Heart right ventricle (tissue), 16 donors: ENCODE measurements around the gene MYLK3. TPM values are rescaled to one million over a fixed set of nuclear protein-coding genes. Genes with fewer than 3 reads are reported as not detected.
"Not testable (repeated sequence)": the region's sequence is repeated elsewhere in the genome, so short reads cannot be mapped to it uniquely, and the experiment has no call there.

Source experiments
- ATAC-seq, 8 donors: fragments of 200-7000 bp; cut with Tn5 transposase; one replicate each; pipeline ENCODE4 v1.9.1; 2020; ENCODE audit warnings: mild to moderate bottlenecking in 8 of 8, moderate library complexity in 8 of 8, moderate number of reproducible peaks in 1 of 8
- DNase-seq, 2 donors: peaks; one replicate each; pipeline ENCODE4 v3.0.0-alpha.2; 2020
- H3K27ac ChIP-seq, 10 donors: fragments of 200-600 bp; sonication (generic) in 2 of 10; one replicate each; pipeline versions ENCODE4 v1.5.0 to v1.8.0; 2020 to 2022; ENCODE audit warnings: mild to moderate bottlenecking in 3 of 10
- H3K27me3 ChIP-seq, 7 donors: fragments of 200-600 bp; one replicate each; pipeline ENCODE4 v1.8.0; 2021 to 2022; ENCODE audit warnings: mild to moderate bottlenecking in 2 of 7
- H3K36me3 ChIP-seq, 9 donors: fragments of 200-600 bp; sonication (generic) in 1 of 9; one replicate each; pipeline versions ENCODE4 v1.5.0 to v1.8.0; 2020 to 2022; ENCODE audit warnings: mild to moderate bottlenecking in 2 of 9
- H3K4me1 ChIP-seq, 9 donors: fragments of 200-600 bp; sonication (generic) in 1 of 9; one replicate each; pipeline versions ENCODE4 v1.5.0 to v1.8.0; 2020 to 2022; ENCODE audit warnings: mild to moderate bottlenecking in 4 of 9
- H3K4me3 ChIP-seq, 10 donors: fragments of 200-600 bp; sonication (generic) in 2 of 10; one replicate each; pipeline versions ENCODE4 v1.5.0 to v1.8.0; 2020 to 2022; ENCODE audit warnings: mild to moderate bottlenecking in 7 of 10, moderate library complexity in 2 of 10
- H3K9me3 ChIP-seq, 11 donors: fragments of 200-600 bp in 10 of 11; sonication (generic) in 2 of 11; one replicate each; pipeline versions ENCODE4 v1.5.0 to v1.8.0; 2013 to 2022; ENCODE audit warnings: mild to moderate bottlenecking in 2 of 11, control low read depth in 1 of 11, moderate library complexity in 1 of 11
- WGBS, 2 donors: extraction: QIAGEN DNeasy Blood & Tissue Kit; methylation state at CpG; one replicate each; pipeline ENCODE4 v1.1.7; 2013; ENCODE audit warnings: inconsistent platforms in 1 of 2; 5-methylcytosine and 5-hydroxymethylcytosine counted together
- intact Hi-C, 10 donors: fragments of 100-400 bp; cut with DNase I; formaldehyde crosslinking; loops; one replicate each; pipeline versions ENCODE4 v1.11.1 to v1.14.2; 2022
- polyA plus RNA-seq, 2 donors: library from polyadenylated mRNA; stranded (reverse); fragments of 200-250 nt; gene quantifications; one replicate each; pipeline ENCODE4 v1.2.3, GENCODE V29; 2013
- total RNA-seq, 10 donors: library from RNA; stranded (reverse); fragmentation: NEBNext Ultra II Directional in 3 of 10; extraction: Animal tissue kit (Norgen Biotek cat#: 25700) in 3 of 10; gene quantifications; one replicate each; pipeline versions ENCODE4 v1.2.1 to v1.2.4, GENCODE V29; 2021 to 2023
- TF ChIP-seq, protein P1 (sequence below), 9 donors: fragments of 200-600 bp; sonication (generic) in 2 of 9; IDR thresholded peaks; one replicate each; pipeline versions ENCODE4 v1.5.0 to v1.8.0; 2021 to 2022; ENCODE audit warnings: antibody characterized with exemption in 9 of 9, mild to moderate bottlenecking in 5 of 9, moderate library complexity in 1 of 9
- donor health status: Arrhythmogenic right ventricular cardiomyopathy.
- donor health status: ischemic (EF 13 %, LVEDD 7.1; RV severe dilation, severe dysfunction).
- donor health status: healthy with polysubstance abuse.
- donor health status: DM: no; HTN: yes; CAD: no.
- donor health status: DM: no; HTN: no; CAD: no.
- donor health status: ischemic (EF 25% LVEDD 6.9; RV normal size, moderate dysfunction).
- donor health status: ischemic (EF 25% LVEDD 5.7; RV mildly dilated, moderate dysfunction).
- donor health status: healthy.
- donor health status: DM: yes; HTN: yes; CAD: no.
- donor health status: Ischemic cardiomyopathy.
- donor health status: ischemic (EF 35%, LVEDD 5.7; RV mildly dilated, moderate dysfunction).
- donor health status: nonischemic (EF 11% LVEDD 7.7; RV severe dilation, severe dysfunction).
- donor health status: DM: yes; HTN: yes; CAD: no.
- donor health status: PGD.
- donor health status: ischemic (EF 29% LVEDD 5.4; RV normal size, mild dysfunction).
- donor health status: nonischemic (EF 23%, LVEDD 6.1; RV moderate dilation, normal function).

The MYLK3 gene
- total and polyA plus RNA-seq, 12 donors = 63.5 to 458 (median 256) TPM

DNA sequence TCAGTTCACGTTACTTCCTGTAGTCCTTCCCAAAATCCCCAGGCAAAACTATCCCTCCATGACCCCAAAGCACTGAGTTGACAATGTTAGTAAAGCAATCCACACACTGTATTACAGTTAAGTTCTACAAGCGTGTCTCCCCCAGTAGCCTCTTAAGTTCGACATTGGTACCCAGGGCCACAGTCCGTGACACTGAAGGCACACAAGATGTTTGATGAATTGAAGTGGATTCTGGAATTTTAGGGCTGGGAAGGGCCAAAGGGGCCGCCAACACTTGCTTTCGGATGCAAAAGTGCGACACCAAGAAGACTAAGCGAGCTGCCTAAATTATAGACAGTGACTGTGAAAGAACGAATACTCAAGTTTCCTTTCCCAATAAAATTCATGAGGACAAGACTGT, 60.7 kb downstream of the MYLK3 start:
- Histone ChIP-seq H3K27ac (peak overlapping the region in 2 of 10 donors; percentile 69 to 92), H3K4me3 (peak overlapping the region in 8 of 10 donors; percentile 70 to 94 (median 84)), H3K36me3 (peaks cover 0 to 10% (median 0%) of the 10 kb centered on the region in 9 donors), H3K9me3 (no peaks in the 10 kb centered on the region), H3K4me1 (peaks cover 9 to 66% (median 57%) of the 10 kb centered on the region in 9 donors), H3K27me3 (no peaks in the 10 kb centered on the region)
- ATAC-seq (no peak), DNase-seq (no peak)
- intact Hi-C loops = loop anchor here in 5 of 10 donors (5.0 kb wide), 2 partner anchors 115 to 145 kb away; partner anchors contain the start of gene C16orf87 (in 2 of the 5)
- 62 to 71% methylated on average over 9 of the region's 9 CpGs for WGBS, 2 donors
- TF ChIP-seq, protein P1, sequence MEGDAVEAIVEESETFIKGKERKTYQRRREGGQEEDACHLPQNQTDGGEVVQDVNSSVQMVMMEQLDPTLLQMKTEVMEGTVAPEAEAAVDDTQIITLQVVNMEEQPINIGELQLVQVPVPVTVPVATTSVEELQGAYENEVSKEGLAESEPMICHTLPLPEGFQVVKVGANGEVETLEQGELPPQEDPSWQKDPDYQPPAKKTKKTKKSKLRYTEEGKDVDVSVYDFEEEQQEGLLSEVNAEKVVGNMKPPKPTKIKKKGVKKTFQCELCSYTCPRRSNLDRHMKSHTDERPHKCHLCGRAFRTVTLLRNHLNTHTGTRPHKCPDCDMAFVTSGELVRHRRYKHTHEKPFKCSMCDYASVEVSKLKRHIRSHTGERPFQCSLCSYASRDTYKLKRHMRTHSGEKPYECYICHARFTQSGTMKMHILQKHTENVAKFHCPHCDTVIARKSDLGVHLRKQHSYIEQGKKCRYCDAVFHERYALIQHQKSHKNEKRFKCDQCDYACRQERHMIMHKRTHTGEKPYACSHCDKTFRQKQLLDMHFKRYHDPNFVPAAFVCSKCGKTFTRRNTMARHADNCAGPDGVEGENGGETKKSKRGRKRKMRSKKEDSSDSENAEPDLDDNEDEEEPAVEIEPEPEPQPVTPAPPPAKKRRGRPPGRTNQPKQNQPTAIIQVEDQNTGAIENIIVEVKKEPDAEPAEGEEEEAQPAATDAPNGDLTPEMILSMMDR (IDR thresholded peaks at IDR 0.05) = no peak

DNA sequence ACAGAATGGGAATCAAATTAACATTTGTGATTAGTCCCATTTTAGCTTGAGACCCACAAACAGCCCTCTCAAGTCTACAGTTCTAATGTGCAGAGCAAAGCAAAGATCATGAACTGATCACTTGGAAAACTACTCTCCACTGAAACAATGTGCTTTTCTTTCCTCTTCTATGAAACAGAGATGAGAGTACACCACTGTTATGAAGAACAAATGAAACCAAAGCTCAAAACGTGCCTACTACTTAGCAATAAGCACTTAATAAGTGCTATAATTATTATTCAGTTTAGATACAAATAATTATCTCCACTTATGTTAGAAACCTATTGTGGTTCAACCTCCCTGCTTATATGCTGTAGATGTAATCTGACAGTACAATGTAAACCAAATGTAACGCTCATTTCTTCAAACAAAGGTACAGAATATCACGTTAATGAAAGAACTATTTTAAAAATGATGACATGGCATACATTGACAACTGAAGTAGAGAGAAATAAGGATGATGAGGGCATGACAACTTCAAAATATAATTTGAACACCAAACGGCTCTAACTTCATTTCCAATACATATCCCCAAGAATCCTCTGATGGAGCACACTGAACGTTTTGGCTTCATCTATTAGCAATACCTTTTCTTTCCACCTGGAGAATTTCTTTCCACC, 61.2 kb downstream of the MYLK3 start:
- Histone ChIP-seq H3K4me1 (peaks cover 9 to 67% (median 57%) of the 10 kb centered on the region in 9 donors), H3K27me3 (no peaks in the 10 kb centered on the region), H3K9me3 (no peaks in the 10 kb centered on the region), H3K27ac (no peak overlapping the region), H3K36me3 (peaks cover 0 to 16% (median 0%) of the 10 kb centered on the region in 9 donors), H3K4me3 (peak overlapping the region in 5 of 10 donors; percentile 70 to 94 (median 92))
- DNase-seq (no peak), ATAC-seq (no peak)
- 44 to 52% methylated on average over 5 of the region's 5 CpGs for WGBS, 2 donors
- TF ChIP-seq, protein P1 (IDR thresholded peaks at IDR 0.05) = no peak
- intact Hi-C loops = loop anchor here in 5 of 10 donors (5.0 kb wide), 2 partner anchors 115 to 145 kb away; partner anchors contain the start of gene C16orf87 (in 2 of the 5)

DNA sequence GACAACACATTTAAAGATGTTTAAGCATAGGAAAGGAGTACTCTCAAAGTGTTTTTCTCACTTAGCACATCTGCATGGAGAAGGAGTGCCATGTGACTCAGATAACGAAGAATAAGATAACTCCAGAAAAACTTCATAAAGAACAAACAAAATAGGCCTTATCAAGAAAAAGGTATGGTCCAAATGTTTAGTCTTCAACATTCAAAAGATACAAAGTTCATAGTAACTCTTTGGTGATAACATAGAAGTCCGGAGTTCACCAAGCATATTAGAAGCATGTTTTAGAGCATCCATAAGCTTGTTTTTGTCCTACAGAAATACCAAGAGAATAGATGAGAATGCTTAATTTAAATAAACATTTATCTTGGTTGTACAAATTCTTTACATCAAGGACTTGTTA, 66.3 kb downstream of the MYLK3 start:
- H3K4me3 ChIP-seq, H3K27me3 ChIP-seq, ATAC-seq, intact Hi-C loops, DNase-seq, H3K9me3 ChIP-seq, H3K27ac ChIP-seq: not testable (repeated sequence)
- peaks cover 0 to 35% (median 28%) of the 10 kb centered on the region in 9 donors for H3K4me1 ChIP-seq
- WGBS, 2 donors = 63 to 65% methylated on average over 2 of the region's 2 CpGs
- peaks cover 0 to 66% (median 24%) of the 10 kb centered on the region in 9 donors for H3K36me3 ChIP-seq

DNA sequence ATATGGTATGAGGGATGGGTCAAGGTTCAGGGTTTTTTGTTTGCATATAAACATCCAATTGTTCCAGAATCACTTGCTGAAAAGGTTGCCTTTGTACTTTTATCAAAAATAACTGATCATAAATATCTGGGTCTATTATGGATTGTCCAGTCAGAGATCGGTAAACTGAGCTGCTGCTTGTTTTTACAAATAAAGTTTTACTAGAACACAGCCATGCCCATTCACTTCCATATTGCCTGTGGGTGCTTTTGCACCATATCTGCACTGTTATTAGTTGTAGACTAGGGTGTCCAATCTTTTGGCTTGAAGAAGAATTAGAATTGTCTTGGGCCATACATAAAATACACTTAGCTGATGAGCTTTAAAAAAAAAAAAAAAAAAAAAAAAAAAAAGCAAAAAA, 70.2 kb downstream of the MYLK3 start:
- WGBS, 2 donors = 93 to 95% methylated on average over 1 of the region's 1 CpG
- not testable (repeated sequence) for H3K4me1 ChIP-seq, H3K4me3 ChIP-seq, DNase-seq, H3K27me3 ChIP-seq, H3K27ac ChIP-seq, H3K9me3 ChIP-seq, ATAC-seq
- intact Hi-C loops = loop anchor here in 7 of 10 donors (5.0 to 10.0 kb wide), 6 partner anchors 124 to 1487 kb away; no protein-coding TSS in a partner anchor
- peaks cover 0 to 100% (median 48%) of the 10 kb centered on the region in 9 donors for H3K36me3 ChIP-seq

DNA sequence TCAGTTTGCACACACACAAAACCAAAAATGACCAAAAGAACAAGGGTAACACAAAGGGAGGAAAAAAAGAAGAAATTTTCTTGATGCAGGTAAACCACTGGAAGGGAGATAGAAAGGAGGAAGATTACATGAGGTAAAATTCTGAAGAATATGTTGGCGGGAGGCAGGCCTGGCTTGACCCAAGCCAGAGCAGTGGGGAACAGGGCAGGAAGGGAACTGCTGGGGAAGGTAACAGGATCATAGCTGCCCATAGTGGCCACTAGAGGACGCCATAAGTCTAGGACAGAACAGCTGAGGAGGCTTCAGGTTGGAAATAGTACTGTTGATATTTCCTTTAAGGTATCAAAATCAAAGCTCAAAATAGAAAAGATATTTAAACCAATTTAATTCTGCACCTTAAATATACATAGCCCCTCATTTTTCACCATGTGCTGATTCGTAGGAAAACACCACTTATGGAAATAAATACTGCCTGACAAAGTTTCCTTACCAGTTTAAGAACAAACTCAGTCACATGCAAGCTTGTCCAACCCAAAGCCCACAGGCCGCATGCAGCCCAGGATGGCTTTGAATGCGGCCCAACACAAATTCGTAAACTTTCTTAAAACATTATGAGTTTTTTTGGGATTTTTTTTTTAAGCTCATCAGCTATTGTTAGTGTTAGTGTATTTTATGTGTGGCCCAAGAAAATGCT, 74.7 kb downstream of the MYLK3 start:
- WGBS, 2 donors = 49 to 60% methylated on average over 6 of the region's 6 CpGs
- DNase-seq (peak in 1 of 2 donors; percentile 41), ATAC-seq (peak; percentile 73 to 94 (median 91))
- Histone ChIP-seq H3K36me3 (peaks cover 0 to 100% (median 60%) of the 10 kb centered on the region in 9 donors), H3K27ac (no peak overlapping the region), H3K4me3 (no peak overlapping the region), H3K9me3 (no peaks in the 10 kb centered on the region), H3K4me1 (no peaks in the 10 kb centered on the region), H3K27me3 (no peaks in the 10 kb centered on the region)
- TF ChIP-seq, protein P1 (IDR thresholded peaks at IDR 0.05) = peak; percentile 72 to 95 (median 90)
- intact Hi-C loops = loop anchor here in 9 of 10 donors (5.0 to 10.0 kb wide), 6 partner anchors 129 to 1491 kb away; no protein-coding TSS in a partner anchor
